ENCODE data around the gene MBLAC1.

Gene MBLAC1

DNA sequence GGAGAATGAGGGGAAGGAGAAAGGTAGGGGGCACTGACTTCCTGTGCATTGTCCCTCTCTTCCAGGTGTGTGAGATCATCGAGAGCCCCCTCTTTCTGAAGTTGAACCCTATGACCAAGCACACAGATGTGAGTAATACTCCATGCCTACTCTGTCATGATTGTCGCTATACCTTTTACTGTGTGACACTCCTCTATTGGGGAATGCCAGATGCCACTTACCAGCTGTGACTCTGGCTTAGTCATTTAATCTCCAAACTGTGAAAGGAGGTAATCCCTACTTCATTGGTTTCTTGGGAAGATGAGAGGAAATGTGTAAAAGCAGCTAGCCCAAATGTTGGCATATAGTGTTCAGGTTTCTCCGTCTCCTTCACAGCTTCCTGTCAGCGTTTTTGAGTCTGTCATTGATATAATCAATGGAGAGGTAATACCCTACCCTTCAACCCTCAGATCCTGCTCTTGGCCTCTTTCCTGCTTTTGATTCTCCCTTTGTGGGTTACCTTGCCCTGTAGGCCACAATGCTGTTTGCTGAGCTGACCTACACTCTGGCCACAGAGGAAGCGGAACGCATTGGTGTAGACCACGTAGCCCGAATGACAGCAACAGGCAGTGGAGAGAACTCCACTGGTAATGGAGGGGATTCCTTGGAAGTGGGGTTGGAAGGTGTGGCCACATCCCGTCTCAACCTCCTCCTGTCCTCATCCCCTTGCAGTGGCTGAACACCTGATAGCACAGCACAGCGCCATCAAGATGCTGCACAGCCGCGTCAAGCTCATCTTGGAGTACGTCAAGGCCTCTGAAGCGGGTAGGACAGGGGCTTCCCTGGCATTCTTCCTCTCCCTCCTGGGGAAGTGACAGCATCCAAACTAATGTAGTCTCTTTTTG lies 36.0 kb upstream of the MBLAC1 start:
- no peak for TF ChIP-seq ZFX (IDR thresholded peaks at IDR 0.05; ENCODE audit: borderline replicate concordance)
- TF ChIP-seq, protein P1, sequence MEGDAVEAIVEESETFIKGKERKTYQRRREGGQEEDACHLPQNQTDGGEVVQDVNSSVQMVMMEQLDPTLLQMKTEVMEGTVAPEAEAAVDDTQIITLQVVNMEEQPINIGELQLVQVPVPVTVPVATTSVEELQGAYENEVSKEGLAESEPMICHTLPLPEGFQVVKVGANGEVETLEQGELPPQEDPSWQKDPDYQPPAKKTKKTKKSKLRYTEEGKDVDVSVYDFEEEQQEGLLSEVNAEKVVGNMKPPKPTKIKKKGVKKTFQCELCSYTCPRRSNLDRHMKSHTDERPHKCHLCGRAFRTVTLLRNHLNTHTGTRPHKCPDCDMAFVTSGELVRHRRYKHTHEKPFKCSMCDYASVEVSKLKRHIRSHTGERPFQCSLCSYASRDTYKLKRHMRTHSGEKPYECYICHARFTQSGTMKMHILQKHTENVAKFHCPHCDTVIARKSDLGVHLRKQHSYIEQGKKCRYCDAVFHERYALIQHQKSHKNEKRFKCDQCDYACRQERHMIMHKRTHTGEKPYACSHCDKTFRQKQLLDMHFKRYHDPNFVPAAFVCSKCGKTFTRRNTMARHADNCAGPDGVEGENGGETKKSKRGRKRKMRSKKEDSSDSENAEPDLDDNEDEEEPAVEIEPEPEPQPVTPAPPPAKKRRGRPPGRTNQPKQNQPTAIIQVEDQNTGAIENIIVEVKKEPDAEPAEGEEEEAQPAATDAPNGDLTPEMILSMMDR (IDR thresholded peaks at IDR 0.05), result no peak
- H3K27ac ChIP-seq, result peak overlapping the region; percentile 82

DNA sequence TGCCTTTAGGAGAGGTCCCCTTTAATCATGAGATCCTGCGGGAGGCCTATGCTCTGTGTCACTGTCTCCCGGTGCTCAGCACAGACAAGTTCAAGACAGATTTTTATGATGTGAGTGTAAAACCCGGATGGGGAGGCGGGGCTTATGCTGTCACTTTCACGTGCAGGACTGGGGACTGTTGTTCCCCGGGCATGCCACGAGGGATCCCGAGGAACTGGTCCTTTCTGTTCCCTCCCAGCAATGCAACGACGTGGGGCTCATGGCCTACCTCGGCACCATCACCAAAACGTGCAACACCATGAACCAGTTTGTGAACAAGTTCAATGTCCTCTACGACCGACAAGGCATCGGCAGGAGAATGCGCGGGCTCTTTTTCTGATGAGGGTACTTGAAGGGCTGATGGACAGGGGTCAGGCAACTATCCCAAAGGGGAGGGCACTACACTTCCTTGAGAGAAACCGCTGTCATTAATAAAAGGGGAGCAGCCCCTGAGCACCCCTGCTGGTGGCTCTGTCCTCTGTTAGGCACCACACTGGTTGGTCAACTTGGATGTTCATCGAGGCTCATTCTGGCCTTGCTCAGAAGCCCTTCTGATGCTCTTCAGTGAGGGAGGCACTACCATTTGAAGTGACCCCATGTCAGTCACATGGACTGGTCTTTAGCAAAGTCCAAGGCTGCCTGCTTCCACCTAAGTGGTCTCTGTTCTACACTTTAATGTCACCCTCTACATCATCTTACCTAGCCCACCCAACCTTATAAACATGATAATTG lies 35.2 kb upstream of the MBLAC1 start:
- no peak for TF ChIP-seq ZFX (IDR thresholded peaks at IDR 0.05; ENCODE audit: borderline replicate concordance)
- TF ChIP-seq, protein P1 (IDR thresholded peaks at IDR 0.05), result no peak; the same call in 1 of the 2 replicates
- H3K27ac ChIP-seq, result peak overlapping the region; percentile 82

- TF ChIP-seq, protein P1 (IDR thresholded peaks at IDR 0.05), result no peak
- TF ChIP-seq ZFX (IDR thresholded peaks at IDR 0.05; ENCODE audit: borderline replicate concordance), result no peak
- H3K27ac ChIP-seq, result peak overlapping the region; percentile 82
These were observed 33.7 kb upstream of the MBLAC1 start for GRCh38 chr7:100093054-100093453.

DNA sequence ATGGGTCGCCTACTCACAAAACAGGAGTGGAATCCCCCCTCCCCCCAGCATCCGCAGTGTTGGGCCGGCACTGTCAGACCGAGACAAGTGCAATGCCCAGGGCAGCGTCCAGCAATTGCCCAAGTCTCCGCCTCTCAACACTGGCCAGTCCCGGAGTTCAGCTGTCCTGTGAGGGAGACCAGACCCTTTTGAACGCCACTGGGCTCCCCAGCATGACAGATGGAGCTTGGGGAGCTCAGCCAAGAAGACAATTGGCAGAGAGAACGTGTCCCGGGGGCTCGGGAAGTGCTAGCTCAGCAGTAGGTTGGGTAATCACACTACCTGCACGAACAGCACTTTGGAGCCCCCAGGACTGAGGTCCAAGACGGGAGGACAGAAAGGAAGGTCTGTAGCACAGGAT lies 33.3 kb upstream of the MBLAC1 start:
- no peak for TF ChIP-seq ZFX (IDR thresholded peaks at IDR 0.05; ENCODE audit: borderline replicate concordance)
- TF ChIP-seq, protein P1 (IDR thresholded peaks at IDR 0.05), result no peak
- peak overlapping the region; percentile 82 for H3K27ac ChIP-seq

GRCh38 chr7:100093925-100094486 lies 32.8 kb upstream of the MBLAC1 start:
- no peak for TF ChIP-seq ZFX (IDR thresholded peaks at IDR 0.05; ENCODE audit: borderline replicate concordance)
- TF ChIP-seq, protein P1 (IDR thresholded peaks at IDR 0.05), result no peak
- peak overlapping the region; percentile 82 for H3K27ac ChIP-seq

- H3K27ac ChIP-seq, result peak overlapping the region; percentile 82
- TF ChIP-seq, protein P1 (IDR thresholded peaks at IDR 0.05), result no peak
- no peak for TF ChIP-seq ZFX (IDR thresholded peaks at IDR 0.05; ENCODE audit: borderline replicate concordance)
These were observed 31.5 kb upstream of the MBLAC1 start for GRCh38 chr7:100095289-100095688.
